Activated naive CD4-positive, alpha-beta T cell treated with Interleukin-2 at 50 U/mL for 16 hours (primary cell): Measurements from ENCODE around the gene NDUFB11.

Experiments
- DNase-seq: peaks from one replicate; pipeline ENCODE4 v3.0.0-alpha.2; 2020

The NDUFB11 gene

DNA sequence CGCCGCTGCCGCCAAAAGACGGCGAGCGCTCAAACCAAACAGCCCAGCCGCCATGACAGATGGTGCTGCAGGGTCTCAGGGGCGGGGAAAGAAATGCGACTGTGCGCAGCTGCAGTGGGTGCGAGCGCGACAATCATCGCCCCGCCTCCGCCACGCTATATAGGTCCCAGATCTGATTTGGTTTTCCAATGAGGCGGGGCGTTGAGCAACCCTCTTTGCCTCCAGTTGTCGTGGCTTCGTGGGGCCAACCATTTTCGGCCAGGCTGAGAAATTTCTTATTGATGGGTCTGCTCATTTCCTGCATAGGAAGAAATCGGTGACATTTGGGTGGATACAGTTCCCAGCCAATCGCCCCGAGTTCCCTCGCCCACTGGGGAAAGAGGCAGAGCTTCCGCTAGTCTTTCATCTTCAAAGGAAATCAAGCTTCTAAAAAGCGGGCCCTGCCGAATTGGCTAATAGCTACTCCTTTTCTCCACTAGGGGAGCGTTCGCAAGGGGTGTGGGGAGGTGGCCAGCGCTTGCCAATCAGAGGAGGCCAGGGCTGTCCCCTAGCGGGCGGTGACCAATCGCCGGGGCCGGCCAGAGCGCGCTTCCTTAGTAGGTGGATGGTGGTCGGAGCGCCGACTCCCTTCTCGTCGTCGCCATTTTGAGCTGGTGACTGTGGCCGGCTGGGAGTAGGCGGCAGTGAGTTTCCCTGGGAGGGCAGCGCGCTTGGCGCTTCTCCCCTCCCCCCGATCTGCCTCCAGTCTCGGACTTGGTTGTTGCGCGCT, at the start of gene NDUFB11, which contains the start of gene RBM10:
NDUFB11 (minus strand) TSS at position 77 of the 769 bp plus-strand sequence; CDS start at position 54, 23 bp downstream.
RBM10 (plus strand) TSS at position 596 of the 769 bp plus-strand sequence. CDS start 2,261 bp downstream, outside the sequence.
- DNase-seq: peak; percentile 91

DNA sequence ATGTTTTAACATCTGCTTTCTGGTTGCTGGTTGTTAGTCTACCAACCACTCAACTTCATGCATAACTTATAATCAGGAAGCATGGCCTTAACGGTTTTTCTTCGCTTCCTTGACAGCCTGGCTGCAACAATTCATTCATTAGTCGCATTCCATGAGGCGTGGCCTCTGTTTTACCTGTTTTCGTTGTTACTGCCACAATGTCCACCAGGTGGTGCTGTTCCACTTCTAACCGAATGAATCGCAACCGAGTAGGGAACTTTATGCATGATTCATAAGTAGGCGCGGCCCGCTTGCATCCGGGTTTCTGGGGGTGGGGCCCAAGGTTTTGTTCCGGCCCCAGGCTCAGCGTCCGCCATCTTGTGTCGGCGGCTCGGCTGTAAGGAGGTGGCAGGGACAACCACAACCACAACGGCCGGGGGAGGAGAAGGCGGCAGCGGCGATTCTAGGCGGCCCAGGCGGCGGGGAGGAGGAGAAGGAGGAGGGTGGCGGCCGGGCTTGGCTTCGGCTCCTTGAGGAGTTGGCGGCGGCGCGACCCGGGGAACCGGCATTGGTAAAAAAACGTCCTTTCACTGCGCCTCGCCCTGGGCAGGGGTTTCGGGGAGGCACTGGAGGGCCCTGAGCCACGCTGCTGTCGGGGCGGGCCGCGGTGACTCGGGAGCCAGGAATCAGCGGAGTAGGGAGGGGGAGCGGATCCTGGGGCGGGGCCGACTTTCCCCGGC, 49.1 kb upstream of the NDUFB11 start, which contains the start of gene UBA1:
UBA1 (plus strand) TSS at position 355 of the 719 bp plus-strand sequence. CDS start 4,974 bp downstream, outside the sequence.
- peak; percentile 91 for DNase-seq

DNA sequence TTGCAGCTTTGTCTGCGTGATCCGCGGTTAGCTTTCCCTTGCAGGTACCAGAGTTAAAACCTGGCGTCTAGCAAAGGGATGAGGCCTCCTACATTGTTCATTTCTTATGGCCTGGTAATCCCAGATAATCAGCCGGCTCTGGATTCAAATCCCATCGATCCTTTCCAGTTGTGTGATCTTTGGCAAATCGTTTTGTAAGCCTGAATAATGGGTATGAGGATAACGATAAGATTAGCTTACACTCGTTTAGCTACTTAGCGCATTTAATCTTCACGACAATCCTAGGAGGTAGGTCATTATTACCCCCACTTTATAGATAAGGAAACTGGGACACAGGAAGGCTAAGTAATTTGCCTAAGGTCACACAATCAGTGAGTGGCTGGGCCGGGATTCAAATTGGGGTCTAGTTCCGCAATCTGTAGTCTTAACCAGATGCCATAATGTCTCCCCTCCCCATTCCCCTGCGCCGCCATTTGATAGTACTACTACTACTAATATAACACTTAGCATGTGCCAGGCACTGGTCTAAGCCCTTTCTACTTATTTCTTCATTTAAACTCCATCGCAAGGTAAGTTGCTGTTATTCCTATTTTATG, 47.4 kb upstream of the NDUFB11 start:
- no peak for DNase-seq

DNA sequence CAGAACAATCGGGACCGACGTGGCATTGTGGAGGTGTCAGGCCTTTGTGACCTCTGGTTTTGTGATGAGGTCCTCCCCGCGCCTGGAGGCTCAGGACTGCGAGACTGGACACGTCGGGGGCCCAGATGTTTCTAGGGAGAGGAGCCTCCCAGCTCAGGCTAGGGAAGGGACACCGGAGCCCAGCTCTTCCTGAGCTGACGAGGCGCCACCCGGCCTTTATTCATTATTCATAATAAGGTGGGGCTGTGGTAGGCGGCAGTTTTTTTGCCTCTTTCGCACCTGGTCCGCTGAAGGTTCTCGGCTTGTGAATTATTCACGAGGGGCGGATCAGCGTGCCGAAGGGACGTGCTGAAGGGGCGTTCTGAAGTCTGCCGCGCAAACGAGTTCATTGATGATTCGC, 46.8 kb upstream of the NDUFB11 start:
- DNase-seq: peak; percentile 60

DNA sequence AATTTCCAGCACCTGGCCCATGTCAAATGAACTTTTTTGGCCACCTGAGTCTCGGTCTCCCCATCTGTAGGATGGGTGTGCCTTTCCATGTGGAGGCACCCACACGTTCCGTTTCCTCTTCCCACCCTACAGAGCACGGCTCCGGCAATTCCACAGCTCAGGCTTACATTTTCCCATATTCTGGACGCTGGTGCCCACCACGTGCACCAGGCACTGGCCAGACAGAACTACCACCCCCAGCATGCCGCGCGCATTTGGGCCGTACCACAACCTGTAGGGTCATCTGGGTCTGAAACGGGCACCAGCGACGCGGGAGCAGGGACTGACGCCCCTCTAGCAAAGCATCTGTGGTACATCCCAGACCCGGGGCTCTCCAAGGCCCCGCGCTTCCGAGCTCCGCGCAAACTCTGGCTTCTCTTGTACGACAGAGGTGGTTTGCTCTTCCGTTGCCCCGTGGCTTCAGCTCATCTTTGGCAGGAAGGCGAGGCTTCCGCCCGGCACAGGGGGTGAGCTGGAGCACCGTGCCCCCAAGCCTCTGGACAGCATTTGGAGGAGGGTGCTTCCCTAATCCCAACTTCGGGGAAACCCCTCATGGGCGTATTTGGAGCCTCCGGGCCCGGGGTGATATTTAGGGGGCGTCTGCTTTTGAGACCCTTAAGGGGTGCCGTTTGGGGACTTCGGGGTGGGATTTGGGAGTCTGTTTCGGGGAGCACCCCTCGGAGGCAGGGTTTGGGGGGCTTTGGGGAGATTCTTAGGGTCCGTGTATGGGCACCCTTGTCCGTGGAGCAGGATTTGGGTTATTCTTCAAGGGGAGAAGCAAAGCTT, 46.2 kb upstream of the NDUFB11 start:
- DNase-seq: peak; percentile 84

DNA sequence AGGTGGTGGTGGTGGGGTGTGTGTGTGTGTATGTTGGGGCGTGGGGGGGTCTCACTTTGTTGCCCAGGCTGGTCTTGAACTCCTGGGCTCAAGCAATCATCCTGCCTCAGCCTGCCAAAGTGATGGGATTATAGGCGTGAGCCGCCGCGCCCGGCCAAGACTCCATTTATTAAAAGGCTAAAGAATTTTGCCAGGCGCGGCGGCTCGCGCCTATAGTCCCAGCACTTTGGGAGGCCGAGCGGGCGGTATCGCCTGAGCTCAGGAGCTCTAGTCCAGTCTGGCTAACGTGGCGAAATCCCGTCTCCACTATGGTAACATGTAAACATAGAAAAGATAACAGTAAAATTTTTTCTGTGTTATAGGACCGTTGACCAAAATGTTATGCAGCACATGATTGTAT, 45.4 kb upstream of the NDUFB11 start:
- DNase-seq: no peak

DNA sequence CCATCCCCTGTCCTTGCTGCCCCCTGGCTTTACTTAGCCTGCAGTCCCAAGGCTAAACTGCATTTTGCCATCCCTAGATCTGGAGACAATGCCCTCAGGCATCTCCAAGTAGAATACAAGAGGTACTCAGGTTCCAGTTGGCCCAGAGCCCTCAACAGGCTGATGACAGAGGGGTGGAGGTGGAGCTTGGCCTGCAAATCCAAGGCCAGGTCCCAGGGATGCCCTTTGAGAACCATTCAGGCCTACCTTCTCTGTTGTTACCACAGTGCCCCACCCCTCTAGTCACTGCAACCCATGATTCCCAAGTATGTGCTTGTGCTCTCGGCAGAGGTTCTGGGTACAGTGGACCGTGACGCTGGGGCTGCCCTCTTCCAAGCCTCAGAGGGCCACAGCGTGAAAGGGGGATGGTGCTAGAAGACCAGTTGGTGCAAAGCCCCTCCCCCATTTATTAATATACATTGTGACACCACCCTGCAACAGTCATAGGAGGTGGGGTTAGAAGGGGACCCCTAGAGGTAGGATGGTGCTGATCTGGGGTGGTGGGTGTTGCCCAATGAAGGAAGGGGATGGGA, 42.7 kb upstream of the NDUFB11 start:
- no peak for DNase-seq

DNA sequence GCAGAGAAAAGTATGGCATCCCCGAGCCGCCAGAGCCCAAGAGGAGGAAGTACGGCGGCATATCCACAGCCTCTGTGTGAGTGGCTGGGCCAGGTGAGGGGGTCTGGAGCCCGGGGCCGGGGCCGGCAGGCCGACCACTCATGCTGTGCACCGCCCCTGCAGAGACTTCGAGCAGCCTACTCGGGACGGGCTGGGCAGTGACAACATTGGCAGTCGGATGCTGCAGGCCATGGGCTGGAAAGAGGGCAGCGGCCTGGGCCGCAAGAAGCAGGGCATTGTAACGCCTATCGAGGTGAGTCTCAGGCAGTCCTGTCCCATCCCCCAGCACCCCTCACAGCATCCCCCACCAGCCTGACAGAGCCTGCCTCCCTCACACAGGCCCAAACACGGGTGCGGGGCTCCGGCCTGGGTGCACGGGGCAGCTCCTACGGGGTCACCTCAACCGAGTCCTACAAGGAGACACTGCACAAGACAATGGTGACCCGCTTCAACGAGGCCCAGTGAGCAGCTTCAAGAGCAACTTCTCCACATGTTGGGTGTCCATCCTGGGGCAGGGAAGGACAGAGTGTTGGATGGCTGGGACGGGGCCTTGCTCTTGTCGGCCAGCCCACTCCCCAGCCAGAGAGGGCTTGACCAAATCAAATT, 41.7 kb upstream of the NDUFB11 start:
- DNase-seq: no peak

DNA sequence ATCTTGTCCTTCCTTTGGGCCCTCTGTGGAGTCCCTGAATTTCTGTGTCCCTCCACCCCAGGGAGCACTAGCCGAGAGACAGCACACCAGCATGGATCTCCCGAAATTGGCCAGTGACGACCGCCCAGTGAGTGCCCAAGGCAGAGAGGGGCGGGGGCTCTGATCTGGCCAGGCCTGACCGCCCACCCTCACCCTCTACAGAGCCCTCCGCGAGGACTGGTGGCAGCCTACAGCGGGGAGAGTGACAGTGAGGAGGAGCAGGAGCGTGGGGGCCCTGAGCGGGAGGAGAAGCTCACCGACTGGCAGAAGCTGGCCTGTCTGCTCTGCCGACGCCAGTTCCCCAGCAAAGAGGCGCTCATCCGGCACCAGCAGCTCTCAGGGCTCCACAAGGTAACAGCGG, 40.7 kb upstream of the NDUFB11 start:
- DNase-seq: no peak

DNA sequence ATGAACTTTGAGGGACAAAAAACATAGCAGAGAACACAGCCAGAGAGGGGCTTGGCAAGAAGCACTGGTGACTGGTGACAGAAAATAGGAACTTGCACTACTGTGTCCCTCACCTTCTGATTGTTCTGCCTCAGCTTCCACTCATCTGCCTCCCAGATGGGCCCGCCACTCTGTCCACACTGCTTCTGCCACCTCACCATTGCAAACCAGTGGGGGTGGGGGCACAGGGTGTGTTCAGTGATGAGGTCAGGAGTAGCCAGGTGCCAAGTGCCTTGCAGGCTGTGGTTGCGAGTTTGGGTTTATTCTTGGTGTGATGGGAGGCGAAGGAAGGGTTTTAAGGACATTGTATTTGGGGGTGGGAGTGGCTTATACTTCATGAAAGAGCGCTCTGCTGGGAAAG, 40.0 kb upstream of the NDUFB11 start:
- no peak for DNase-seq

DNA sequence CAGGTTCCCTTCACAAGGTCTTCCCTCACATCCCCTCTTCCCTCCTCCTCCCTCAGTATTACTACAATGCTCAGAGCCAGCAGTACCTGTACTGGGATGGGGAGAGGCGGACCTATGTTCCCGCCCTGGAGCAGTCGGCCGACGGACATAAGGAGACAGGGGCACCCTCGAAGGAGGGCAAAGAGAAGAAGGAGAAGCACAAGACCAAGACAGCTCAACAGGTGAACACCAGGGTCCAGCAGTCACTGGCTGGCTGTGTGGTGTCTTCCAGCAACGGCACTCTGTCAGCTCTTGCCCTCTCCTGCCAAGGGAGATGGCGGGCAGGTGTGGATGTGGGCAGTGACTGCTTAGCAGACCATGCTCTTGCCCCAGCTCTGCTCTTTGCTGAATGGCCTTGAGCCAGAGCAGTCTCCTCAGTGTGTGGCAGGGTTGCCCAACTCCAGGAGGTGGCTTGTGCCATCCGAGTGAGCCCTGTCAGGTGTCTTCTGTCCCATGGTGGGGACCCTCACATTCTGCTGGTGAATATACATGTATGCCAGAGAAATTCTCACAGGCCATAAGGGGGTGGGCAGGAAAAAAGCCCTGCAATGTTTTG, 37.7 kb upstream of the NDUFB11 start:
- DNase-seq: no peak

DNA sequence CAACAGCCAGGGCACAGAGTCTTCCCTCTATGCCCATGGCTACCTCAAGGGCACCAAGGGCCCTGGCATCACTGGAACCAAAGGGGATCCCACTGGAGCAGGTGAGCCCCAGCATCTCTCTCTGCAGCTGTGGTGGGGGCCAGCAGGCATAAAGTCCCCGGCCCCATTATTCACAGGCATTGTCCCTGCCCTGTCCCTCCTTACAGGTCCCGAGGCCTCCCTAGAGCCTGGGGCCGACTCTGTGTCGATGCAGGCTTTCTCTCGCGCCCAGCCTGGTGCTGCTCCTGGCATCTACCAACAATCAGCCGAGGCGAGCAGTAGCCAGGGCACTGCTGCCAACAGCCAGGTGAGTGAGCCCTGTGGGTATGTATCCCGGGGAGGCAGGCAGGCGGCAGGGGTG, 36.8 kb upstream of the NDUFB11 start:
- DNase-seq: no peak

DNA sequence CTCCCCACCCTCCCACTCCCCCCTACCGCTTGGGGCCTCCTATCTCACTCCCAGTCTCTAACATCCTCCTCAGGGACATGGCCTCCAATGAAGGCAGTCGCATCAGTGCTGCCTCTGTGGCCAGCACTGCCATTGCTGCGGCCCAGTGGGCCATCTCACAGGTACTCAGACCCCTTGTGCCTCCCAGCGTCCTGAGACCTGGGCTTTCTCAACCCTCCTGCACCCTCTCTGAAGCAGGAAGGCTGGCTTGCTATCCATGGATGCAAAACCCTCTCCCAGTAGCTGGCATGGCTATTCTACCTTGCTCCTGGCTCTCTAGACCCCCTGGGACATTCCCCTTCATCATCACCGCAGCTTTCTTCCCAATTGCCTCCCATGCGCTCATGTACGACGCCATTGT, 35.8 kb upstream of the NDUFB11 start:
- no peak for DNase-seq

DNA sequence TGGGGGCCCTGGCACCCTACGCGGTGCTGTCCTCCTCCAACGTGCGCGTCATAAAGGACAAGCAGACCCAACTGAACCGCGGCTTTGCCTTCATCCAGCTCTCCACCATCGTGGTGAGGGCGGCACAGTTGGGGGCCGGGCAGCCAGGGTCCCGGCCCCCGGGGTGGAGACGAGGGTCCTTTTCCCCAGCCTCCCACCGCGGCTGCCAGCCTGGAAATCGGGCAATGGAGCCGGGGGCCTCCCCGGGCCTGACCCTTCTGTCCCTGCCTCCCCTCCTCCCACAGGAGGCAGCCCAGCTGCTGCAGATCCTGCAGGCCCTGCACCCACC, 35.4 kb upstream of the NDUFB11 start:
- DNase-seq: no peak

DNA sequence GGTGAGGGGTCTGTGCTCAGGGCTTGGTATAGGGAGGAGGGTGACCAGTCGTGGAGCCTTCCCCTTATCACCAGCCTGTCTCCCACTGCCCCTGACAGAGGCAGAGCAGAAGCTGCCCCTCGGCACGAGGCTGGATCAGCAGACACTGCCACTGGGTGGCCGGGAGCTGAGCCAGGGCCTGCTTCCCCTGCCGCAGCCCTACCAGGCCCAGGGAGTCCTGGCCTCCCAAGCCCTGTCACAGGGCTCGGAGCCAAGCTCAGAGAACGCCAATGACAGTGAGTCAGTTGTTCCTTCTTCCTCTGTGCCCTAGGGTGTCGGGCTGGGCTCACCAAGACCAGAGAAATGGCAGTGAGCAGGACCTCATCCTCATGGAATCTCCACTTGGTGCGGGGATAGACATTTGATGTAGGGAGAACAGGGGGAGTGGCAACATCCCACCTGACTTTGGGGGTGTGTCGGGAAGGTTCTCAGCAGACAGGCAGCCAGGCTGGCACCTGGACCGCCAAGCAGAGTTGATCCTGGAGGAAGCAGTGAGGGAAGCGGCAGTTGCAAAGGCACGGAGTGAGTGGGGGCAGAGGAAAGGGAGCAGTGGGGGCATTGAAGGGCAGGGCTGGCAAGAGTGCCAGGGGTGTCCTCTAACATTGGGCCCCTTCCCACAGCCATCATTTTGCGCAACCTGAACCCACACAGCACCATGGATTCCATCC, 34.9 kb upstream of the NDUFB11 start:
- no peak for DNase-seq

DNA sequence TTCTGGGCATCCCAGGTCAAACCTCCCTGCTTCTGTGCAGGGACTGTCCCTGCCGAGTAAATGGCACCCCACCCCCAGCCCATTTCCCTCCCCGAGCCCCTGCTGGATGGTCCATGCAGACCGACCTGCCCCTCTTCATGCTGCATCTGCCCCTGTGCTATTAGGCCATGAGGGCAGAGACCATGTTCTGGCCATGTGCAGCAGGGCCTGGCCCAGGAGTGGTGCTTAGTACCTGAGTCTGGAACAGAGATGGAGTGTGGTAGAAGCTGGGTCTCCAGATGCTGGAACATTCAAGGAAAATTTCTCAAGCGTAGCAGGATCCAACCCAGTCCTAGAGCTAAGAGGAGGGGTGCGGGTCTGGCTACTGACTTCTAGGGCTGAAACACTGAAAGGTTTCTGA, 33.8 kb upstream of the NDUFB11 start:
- no peak for DNase-seq

DNA sequence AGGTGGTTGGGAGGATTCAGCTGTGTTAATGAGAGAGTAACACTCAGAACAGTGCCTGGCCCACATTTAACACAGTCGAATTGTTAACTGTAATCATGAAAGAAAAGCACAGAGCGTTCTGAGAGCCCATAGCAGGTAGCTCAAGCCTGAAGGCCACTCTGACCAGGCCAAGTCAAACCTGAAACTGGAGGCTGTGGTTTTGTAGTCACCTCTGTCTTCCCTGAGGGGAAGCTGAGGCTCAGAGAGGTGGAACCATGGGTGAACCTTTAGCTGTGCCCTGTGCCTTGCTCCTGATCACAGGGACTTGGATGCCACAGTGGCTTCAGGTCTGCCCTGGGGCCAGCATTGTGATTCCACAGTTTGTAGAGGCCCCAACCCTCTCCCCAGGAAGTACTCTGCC, 32.6 kb upstream of the NDUFB11 start:
- no peak for DNase-seq

DNA sequence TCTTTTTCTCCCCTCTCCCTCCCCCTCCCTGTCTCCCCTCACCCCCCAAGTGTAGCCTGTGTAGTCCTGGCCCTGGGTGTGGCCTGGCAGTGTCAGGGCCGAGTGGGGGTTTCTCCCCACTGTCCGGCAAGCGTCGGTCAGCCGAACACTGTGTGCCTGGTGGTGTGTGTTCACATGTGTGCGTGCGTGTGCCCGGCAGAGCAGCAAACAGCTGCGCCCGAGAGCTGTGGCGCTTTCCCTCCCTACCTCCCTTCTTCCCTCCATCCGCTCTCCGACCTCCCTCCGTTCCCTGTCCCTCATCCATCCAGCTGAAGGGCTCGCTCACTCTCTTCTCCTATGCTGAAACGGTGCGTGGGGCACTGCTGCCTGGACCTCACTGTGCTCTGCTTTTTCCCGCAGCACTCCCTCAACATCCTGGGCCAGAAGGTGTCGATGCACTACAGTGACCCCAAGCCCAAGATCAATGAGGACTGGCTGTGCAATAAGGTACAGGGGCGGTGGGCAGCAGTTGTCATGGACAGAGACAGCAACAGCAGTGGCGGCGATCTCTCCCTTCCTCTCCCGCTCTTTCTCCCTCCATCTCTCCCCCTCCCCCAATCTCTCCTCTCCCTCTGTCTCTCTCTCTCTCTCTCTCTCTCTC, 31.7 kb upstream of the NDUFB11 start:
- DNase-seq: no peak

DNA sequence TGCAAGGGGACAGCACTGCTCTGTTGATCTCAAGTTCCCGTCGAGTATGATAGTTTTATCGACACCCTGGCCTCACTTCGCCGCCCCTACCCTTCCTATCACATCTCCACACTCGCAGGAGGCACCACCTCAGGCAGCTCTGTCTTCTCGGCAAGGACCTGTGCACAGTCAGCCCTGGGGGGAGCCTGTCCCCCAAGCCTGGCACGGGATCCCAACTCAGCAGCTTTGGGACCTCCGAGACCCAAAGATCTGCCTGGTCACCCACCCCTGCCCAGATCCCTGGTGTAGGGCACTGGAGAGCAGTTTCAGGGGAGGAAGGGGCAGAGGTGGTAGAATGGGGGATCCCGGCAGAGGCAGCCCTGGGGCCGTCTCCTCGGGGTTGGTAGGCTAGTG, 31.1 kb upstream of the NDUFB11 start:
- DNase-seq: no peak

DNA sequence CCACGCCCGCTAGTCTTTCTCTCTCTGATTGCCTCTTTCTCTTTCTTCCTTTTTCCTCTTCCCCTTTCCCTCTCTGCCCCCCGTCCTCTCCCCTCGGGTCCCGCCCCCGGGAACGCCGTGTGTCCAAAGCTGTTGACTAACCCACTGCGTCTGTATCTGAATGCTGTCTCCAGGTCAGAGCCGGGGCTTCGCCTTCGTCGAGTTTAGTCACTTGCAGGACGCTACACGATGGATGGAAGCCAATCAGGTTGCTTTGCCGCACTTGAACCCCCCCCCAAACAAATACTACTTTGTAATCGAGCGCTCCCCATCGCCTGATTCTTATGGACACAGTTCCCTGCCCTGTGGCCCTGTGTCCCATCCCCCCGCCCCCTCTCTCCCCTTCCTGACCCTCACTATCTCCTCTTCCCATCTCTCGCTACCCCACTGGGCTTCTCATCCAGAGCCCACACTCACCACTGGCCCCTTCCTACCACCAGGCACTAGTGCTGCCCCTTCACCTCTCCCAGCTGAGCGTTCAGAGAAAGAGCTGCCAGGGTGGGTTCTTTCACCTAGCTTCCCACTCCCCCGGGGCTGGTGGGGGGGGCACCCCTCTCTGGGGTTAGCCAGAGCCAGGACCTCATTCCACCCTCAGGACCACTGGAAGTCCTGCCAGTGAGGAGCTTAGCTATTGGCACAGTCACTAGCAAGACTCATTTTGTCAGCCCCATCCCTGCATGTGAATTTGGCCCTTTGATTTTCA, 30.5 kb upstream of the NDUFB11 start:
- no peak for DNase-seq
